Right atrium auricular region (tissue), 2 donors: ENCODE measurements around the gene DNHD1. TPM values are rescaled to one million over a fixed set of nuclear protein-coding genes. Genes with fewer than 3 reads are reported as not detected.
A peak's percentile ranks its signal among the peaks of the same experiment; 100 is the strongest.

ENCODE experiments used
- DNase-seq: peaks from one replicate; pipeline ENCODE4 v3.0.0-alpha.2; 2019; ENCODE audit warnings: low spot score
- H3K27ac ChIP-seq, 2 donors: fragments of 200-600 bp; sonication (generic); 1 replicate in 1 of 2; 2 replicates in 1 of 2; pipeline ENCODE4 v1.5.1; 2016 to 2019
- H3K27me3 ChIP-seq, 2 donors: fragments of 200-600 bp; sonication (generic); one replicate each; pipeline versions ENCODE4 v1.5.1 to v1.6.0; 2017 to 2019
- H3K36me3 ChIP-seq: fragments of 200-600 bp; sonication (generic); one replicate; pipeline ENCODE4 v1.5.1; 2016
- H3K4me1 ChIP-seq, 2 donors: fragments of 200-600 bp; sonication (generic); one replicate each; pipeline versions ENCODE4 v1.5.1 to v1.6.0; 2017 to 2019
- H3K4me3 ChIP-seq, 2 donors: fragments of 200-600 bp; sonication (generic); 1 replicate in 1 of 2; 2 replicates in 1 of 2; pipeline ENCODE4 v1.5.1; 2017 to 2019; ENCODE audit warnings: mild to moderate bottlenecking in 1 of 2, moderate library complexity in 1 of 2
- H3K9me3 ChIP-seq, 2 donors: fragments of 200-600 bp; sonication (generic); one replicate each; pipeline ENCODE4 v1.5.1; 2019
- CTCF ChIP-seq, 2 donors: fragments of 200-600 bp; sonication (generic); IDR thresholded peaks; one replicate each; pipeline ENCODE4 v1.5.1; 2019; ENCODE audit warnings: antibody characterized with exemption in 2 of 2
- total RNA-seq, 2 donors: library from RNA; depleted of rRNA; stranded (reverse); fragments of >200 nt; gene quantifications; one replicate each; pipeline ENCODE4 v1.1.0, GENCODE V29; 2016

The DNHD1 gene
- total RNA-seq, 2 donors from 2014 or later, result 4.4 to 4.8 TPM

GRCh38 chr11:6526411-6527135 is 29.5 kb downstream of the DNHD1 start:
- no peak for DNase-seq
- H3K9me3 ChIP-seq, result no peaks in the 10 kb centered on the region
- TF ChIP-seq CTCF (IDR thresholded peaks at IDR 0.05), result no peak
- H3K27ac ChIP-seq, result no peak overlapping the region
- no peak overlapping the region for H3K4me3 ChIP-seq
- H3K27me3 ChIP-seq, result no peaks in the 10 kb centered on the region
- H3K36me3 ChIP-seq, result peaks cover 7% of the 10 kb centered on the region
- H3K4me1 ChIP-seq, result no peaks in the 10 kb centered on the region

DNA sequence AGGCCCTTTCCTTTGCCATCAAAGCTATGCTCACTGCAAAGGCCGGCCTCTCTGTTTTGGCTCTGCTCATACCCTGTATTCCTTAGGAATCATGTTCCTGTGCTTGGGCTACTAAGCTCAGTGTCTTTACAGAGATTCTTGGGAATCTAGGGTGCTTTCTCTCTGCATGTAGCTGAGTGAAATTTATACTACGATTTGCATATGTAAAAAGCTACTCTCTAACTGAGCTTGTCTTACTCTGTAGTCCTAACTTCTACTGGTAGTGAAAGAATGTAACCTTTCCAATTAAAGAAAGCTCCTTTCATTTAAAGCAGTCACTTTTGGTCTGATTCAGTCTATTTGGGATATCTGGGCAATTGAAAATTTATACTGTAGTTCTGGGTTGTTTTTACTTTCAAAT is 32.2 kb downstream of the DNHD1 start:
- Histone ChIP-seq H3K36me3 (peaks cover 7% of the 10 kb centered on the region), H3K4me3 (no peak overlapping the region), H3K27me3 (no peaks in the 10 kb centered on the region), H3K4me1 (no peaks in the 10 kb centered on the region), H3K27ac (no peak overlapping the region), H3K9me3 (no peaks in the 10 kb centered on the region)
- DNase-seq, result no peak
- TF ChIP-seq CTCF (IDR thresholded peaks at IDR 0.05), result no peak

DNA sequence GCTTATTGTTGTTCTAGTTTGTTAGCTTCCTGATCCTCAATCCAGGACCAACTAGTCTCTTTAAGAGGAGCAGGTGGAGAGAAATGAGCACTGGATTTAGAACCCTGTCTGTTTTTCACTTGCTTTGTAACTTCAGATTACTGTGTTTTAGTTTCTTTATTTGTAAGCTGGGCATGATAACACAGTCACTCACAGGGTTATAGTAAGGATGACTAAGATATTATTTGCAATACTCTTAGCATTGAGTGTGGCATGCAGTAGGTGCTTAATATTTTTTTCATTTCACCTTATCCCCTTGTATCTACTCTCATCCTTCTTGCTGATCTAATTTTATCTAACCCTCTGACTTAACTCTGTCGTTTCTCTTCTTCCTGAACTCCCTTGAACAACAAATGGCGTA is 33.8 kb downstream of the DNHD1 start:
- no peaks in the 10 kb centered on the region for H3K4me1 ChIP-seq
- no peak for TF ChIP-seq CTCF (IDR thresholded peaks at IDR 0.05)
- no peaks in the 10 kb centered on the region for H3K27me3 ChIP-seq
- DNase-seq, result no peak
- no peak overlapping the region for H3K4me3 ChIP-seq
- no peak overlapping the region for H3K27ac ChIP-seq
- peaks cover 7% of the 10 kb centered on the region for H3K36me3 ChIP-seq
- no peaks in the 10 kb centered on the region for H3K9me3 ChIP-seq

DNA sequence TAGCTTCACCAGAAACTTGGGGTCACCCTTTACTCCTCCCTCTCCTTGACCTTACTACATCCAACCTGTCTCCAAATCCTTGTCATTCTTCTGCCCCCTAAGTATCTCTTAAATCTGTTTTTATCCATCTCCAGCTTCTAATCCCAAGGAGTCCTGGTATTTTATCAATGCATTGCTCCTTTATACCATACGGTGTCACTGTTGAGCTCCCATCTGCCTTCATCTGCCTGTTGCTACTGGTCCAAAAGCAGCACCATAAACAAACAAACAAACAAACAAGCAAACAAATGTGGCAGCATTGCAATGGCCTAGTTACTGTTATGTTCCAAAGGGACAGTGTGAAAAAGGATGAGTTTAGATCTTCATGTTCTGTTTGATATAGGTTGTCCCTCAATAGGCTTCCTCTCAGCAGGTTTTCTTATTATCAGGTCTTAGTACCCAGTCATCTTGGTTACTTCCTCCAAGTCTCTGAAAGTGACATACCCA is 34.2 kb downstream of the DNHD1 start:
- DNase-seq, result no peak

GRCh38 chr11:6538456-6538855 is 41.4 kb downstream of the DNHD1 start:
- Histone ChIP-seq H3K27me3 (no peaks in the 10 kb centered on the region), H3K27ac (no peak overlapping the region), H3K9me3 (no peaks in the 10 kb centered on the region), H3K4me3 (no peak overlapping the region), H3K36me3 (no peaks in the 10 kb centered on the region), H3K4me1 (no peaks in the 10 kb centered on the region)
- TF ChIP-seq CTCF (IDR thresholded peaks at IDR 0.05), result no peak
- DNase-seq, result no peak

More for the DNA sequence above, 34.2 kb downstream of the DNHD1 start:
- Histone ChIP-seq H3K9me3 (no peaks in the 10 kb centered on the region), H3K4me3 (no peak overlapping the region), H3K27me3 (no peaks in the 10 kb centered on the region), H3K36me3 (peaks cover 7% of the 10 kb centered on the region), H3K4me1 (no peaks in the 10 kb centered on the region), H3K27ac (no peak overlapping the region)
- peak; percentile 44 to 80 for TF ChIP-seq CTCF (IDR thresholded peaks at IDR 0.05)

- no peak for TF ChIP-seq CTCF (IDR thresholded peaks at IDR 0.05)
- no peak for DNase-seq
Observed at GRCh38 chr11:6538945-6539344, 41.9 kb downstream of the DNHD1 start.

More at GRCh38 chr11:6538945-6539344, 41.9 kb downstream of the DNHD1 start:
- no peak overlapping the region for H3K27ac ChIP-seq
- H3K9me3 ChIP-seq, result no peaks in the 10 kb centered on the region
- H3K4me1 ChIP-seq, result no peaks in the 10 kb centered on the region
- H3K27me3 ChIP-seq, result no peaks in the 10 kb centered on the region
- no peaks in the 10 kb centered on the region for H3K36me3 ChIP-seq
- no peak overlapping the region for H3K4me3 ChIP-seq
